Measurements from ENCODE around the gene C10orf95.

C10orf95 gene

DNA sequence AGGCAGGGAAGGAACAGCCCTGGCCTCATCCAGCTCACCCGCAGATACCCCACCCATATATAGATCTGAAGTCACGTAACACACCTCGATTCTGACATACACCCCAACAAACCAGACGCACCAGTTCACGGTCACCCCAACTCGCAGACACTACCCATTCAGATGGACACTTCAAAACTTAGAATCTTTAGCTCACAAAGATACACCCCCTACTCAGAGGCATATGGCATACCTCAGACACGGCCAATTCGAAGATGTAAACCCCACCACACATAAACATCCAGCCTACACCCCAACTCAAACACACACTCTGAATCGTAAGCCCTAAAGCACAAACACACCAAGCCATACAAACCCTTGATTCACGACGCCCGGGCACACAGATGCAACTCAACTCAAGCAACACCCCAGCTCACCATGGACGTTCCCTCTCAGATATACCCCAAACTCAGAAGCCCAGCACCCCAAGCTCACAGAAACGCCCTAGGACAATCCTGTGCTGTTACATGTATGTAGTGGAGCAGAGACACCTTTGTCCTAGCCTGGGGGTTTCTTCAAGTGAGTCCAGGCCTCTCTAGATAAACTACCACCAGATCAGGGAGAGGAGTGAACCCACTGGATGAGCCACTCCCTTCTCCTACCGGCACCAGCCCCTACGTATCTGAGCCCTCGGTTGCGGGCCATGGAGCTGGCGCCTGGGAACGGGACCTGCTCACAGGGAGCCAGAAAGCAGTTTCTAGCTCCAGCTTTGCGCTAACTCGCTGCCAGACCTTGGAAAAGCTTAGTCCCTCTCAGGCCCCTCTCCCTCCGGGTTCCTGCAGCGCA is 41.5 kb downstream of the C10orf95 start:
- Histone ChIP-seq H3K36me3 (ENCODE audit: control insufficient read depth, insufficient read depth, low read length) (no peaks in the 10 kb centered on the region), H3K9ac (no peak overlapping the region), H3K4me2 (ENCODE audit: low read length) (peak overlapping the region; percentile 51), H3K4me3 (ENCODE audit: low read depth, low read length) (no peak overlapping the region), H3K4me1 (peaks cover 12% of the 10 kb centered on the region), H3K27me3 (ENCODE audit: control insufficient read depth, insufficient read depth, low read length) (no peaks in the 10 kb centered on the region), H3K79me2 (no peaks in the 10 kb centered on the region), H3K9me3 (ENCODE audit: control insufficient read depth, low read length) (no peaks in the 10 kb centered on the region), H2AFZ (peak overlapping the region; percentile 70), H3K27ac (peak overlapping the region; percentile 43)
- TF ChIP-seq, protein P1, sequence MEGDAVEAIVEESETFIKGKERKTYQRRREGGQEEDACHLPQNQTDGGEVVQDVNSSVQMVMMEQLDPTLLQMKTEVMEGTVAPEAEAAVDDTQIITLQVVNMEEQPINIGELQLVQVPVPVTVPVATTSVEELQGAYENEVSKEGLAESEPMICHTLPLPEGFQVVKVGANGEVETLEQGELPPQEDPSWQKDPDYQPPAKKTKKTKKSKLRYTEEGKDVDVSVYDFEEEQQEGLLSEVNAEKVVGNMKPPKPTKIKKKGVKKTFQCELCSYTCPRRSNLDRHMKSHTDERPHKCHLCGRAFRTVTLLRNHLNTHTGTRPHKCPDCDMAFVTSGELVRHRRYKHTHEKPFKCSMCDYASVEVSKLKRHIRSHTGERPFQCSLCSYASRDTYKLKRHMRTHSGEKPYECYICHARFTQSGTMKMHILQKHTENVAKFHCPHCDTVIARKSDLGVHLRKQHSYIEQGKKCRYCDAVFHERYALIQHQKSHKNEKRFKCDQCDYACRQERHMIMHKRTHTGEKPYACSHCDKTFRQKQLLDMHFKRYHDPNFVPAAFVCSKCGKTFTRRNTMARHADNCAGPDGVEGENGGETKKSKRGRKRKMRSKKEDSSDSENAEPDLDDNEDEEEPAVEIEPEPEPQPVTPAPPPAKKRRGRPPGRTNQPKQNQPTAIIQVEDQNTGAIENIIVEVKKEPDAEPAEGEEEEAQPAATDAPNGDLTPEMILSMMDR (IDR thresholded peaks at IDR 0.05): no peak

DNA sequence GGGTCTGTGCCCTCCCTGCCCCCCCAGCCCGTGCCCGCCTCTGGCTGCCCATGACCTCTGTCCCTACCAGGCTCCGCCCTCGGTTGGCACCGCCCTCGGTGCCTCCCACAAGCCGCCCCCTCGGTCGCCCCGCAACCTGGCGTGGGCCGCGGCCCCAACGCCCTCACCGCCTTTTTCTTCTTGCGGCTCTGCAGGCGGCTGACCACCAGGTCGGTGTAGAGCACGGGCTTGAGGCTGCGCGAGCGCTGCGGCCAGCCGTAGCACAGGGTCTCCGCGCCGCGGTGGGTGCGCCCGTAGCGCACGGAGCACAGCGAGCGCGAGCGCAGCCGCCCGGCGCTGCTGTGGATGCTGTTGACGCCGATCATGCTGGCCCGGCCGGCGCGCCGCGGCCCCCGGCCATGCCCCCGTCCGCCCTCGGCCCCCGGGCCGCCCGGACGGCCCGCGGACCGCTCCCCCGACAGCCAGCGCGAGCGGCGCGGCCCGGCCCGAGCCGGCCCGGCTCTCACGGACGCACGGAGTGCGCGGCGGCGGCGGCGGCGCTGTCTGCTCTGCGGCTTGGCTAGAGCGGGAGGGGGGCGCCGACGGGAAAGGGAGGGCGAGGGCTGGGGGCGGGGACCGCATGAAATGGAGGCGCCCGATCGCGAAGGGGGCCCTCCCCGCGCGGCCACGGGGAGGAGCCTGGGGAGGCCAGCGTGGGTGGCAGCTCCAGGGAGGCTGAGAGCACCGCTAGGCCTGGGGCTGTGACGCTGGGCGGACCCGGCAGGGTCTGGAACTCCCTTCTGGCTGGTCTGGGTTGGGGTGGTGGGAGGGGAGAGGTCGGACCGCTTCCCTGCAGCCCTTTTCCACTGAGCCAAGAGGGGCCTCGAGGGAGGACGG is 42.4 kb downstream of the C10orf95 start:
- peak overlapping the region; percentile 53 for H3K27ac ChIP-seq
- peaks cover 12% of the 10 kb centered on the region for H3K4me1 ChIP-seq
- peak overlapping the region; percentile 53 for H3K4me2 ChIP-seq (ENCODE audit: low read length)
- H3K36me3 ChIP-seq (ENCODE audit: control insufficient read depth, insufficient read depth, low read length): no peaks in the 10 kb centered on the region
- TF ChIP-seq, protein P1 (IDR thresholded peaks at IDR 0.05): no peak
- H3K79me2 ChIP-seq: no peaks in the 10 kb centered on the region
- no peak overlapping the region for H3K4me3 ChIP-seq (ENCODE audit: low read depth, low read length)
- no peaks in the 10 kb centered on the region for H3K27me3 ChIP-seq (ENCODE audit: control insufficient read depth, insufficient read depth, low read length)
- no peaks in the 10 kb centered on the region for H3K9me3 ChIP-seq (ENCODE audit: control insufficient read depth, low read length)
- H3K9ac ChIP-seq: no peak overlapping the region
- peak overlapping the region; percentile 91 for H2AFZ ChIP-seq

DNA sequence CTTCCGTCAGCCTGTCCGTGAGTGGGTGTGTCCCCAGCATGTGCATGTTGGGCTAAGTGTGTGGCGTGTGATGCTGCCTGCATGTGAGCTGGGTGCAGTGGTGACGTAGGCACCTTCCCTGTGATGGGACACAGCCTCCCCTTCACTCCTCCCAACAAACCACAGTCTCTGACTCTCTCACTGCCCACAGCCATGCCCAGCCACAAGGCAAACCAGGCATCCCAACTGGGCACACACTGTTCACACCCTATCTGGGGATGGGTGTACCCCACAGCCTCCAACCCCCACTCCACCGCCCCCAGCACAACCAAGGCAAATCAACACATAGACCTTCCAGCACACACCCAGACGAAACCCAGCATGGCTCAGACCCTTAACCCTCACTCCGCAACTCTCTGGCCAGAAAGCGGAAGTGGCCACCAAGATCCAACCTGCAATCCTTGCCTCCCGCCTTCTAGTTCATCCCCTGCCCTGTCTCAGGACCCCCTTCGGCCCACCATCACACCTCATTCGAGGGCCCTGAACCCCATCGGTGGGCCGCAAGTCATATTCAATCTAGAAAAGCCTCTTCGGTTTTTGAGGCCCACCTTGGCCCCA is 43.1 kb downstream of the C10orf95 start:
- Histone ChIP-seq H2AFZ (peak overlapping the region; percentile 91), H3K79me2 (no peaks in the 10 kb centered on the region), H3K4me2 (ENCODE audit: low read length) (no peak overlapping the region), H3K4me3 (ENCODE audit: low read depth, low read length) (no peak overlapping the region), H3K4me1 (peaks cover 15% of the 10 kb centered on the region), H3K9me3 (ENCODE audit: control insufficient read depth, low read length) (no peaks in the 10 kb centered on the region), H3K27me3 (ENCODE audit: control insufficient read depth, insufficient read depth, low read length) (no peaks in the 10 kb centered on the region), H3K36me3 (ENCODE audit: control insufficient read depth, insufficient read depth, low read length) (no peaks in the 10 kb centered on the region), H3K9ac (no peak overlapping the region), H3K27ac (peak overlapping the region; percentile 53)
- TF ChIP-seq, protein P1 (IDR thresholded peaks at IDR 0.05): no peak

DNA sequence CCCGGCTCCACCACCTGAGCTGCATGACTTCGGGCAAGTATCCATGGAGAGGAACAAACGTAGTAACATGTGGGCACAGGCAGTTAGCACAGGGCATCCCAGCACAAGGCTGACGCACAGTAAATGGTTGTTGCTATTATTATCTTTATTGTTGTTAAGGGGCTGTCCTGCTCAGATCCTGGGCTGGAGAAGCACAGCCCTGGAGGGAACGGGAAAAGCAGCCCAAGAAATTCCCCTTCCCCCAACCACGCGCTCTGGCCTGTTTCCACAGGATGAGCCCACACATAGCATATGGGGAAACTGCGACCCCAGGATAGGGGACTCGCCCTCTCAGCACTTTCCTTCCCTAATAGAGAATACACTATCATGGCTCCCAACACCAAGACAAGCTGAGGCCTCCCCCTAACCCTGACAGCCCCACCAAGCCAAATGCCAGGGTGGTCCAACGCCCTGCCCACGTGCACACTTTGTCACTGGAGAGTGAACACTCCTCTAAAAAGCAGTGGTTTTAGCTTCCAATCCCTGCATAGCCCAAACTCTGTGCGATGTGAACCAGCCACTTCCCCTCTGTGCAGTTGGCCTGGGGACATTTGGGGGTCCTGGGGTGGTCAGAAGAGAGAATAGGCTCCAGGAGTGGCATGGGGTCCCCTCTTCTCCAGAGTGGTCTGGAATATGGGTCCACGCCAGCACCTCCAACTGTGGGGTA is 43.8 kb downstream of the C10orf95 start:
- Histone ChIP-seq H3K9me3 (ENCODE audit: control insufficient read depth, low read length) (no peaks in the 10 kb centered on the region), H2AFZ (no peak overlapping the region), H3K27ac (no peak overlapping the region), H3K4me3 (ENCODE audit: low read depth, low read length) (no peak overlapping the region), H3K36me3 (ENCODE audit: control insufficient read depth, insufficient read depth, low read length) (no peaks in the 10 kb centered on the region), H3K9ac (no peak overlapping the region), H3K4me1 (peaks cover 15% of the 10 kb centered on the region), H3K79me2 (no peaks in the 10 kb centered on the region), H3K4me2 (ENCODE audit: low read length) (no peak overlapping the region), H3K27me3 (ENCODE audit: control insufficient read depth, insufficient read depth, low read length) (no peaks in the 10 kb centered on the region)
- TF ChIP-seq, protein P1 (IDR thresholded peaks at IDR 0.05): no peak
